Astrocyte (in vitro differentiated cells and primary cell): ENCODE measurements around the gene FAM13C.

Source experiments
- EZH2 ChIP-seq: IDR thresholded peaks from 2 replicates; pipeline ENCODE4 v1.6.1; 2012; ENCODE audit warnings: mild to moderate bottlenecking, low read length, inconsistent platforms; ENCODE audit not compliant: insufficient read depth
- TF ChIP-seq, protein P1 (sequence below): IDR thresholded peaks from 2 replicates; pipeline ENCODE4 v1.5.1; 2011; ENCODE audit warnings: low read depth, mild to moderate bottlenecking, inconsistent platforms, low read length, moderate library complexity; ENCODE audit not compliant: insufficient read depth

DNA sequence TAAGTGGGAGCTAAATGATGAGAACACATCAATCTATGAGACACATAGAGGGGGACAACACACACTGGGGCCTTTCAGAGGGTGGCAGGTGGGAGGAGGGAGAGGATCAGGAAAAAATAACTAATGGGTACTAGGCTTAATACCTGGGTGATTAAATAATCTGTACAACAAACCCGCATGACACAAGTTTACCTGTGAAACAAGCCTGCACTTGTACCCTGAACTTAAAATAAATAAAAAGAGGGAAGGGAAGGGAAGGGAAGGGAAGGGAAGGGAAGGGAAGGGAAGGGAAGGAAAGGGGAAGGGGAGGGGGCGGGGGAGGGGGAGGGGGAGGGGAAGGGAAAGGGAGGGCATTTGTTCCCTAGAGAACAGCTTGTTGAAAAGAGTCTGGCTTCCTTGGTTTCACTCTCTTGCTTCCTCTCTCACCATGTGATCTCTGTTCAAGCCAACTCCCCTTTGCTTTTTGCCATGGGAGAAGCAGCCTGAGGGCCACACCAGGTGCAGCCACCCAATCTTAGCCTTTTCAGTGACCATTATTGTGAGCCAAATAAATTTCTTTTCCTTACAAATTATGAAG, 57.7 kb downstream of the FAM13C start:
- TF ChIP-seq, protein P1, sequence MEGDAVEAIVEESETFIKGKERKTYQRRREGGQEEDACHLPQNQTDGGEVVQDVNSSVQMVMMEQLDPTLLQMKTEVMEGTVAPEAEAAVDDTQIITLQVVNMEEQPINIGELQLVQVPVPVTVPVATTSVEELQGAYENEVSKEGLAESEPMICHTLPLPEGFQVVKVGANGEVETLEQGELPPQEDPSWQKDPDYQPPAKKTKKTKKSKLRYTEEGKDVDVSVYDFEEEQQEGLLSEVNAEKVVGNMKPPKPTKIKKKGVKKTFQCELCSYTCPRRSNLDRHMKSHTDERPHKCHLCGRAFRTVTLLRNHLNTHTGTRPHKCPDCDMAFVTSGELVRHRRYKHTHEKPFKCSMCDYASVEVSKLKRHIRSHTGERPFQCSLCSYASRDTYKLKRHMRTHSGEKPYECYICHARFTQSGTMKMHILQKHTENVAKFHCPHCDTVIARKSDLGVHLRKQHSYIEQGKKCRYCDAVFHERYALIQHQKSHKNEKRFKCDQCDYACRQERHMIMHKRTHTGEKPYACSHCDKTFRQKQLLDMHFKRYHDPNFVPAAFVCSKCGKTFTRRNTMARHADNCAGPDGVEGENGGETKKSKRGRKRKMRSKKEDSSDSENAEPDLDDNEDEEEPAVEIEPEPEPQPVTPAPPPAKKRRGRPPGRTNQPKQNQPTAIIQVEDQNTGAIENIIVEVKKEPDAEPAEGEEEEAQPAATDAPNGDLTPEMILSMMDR, result no peak
- TF ChIP-seq EZH2, result no peak
